Activated T-helper 9 cell treated with anti-CD3 and anti-CD28 coated beads, Interleukin-2, amount 50 U/mL, for 16 hours (primary cell): ENCODE measurements around the gene SLC35A5.

ENCODE experiments used
- DNase-seq: peaks from one replicate; pipeline ENCODE4 v3.0.0-alpha.2; 2020; ENCODE audit warnings: low read depth

SLC35A5 gene

DNA sequence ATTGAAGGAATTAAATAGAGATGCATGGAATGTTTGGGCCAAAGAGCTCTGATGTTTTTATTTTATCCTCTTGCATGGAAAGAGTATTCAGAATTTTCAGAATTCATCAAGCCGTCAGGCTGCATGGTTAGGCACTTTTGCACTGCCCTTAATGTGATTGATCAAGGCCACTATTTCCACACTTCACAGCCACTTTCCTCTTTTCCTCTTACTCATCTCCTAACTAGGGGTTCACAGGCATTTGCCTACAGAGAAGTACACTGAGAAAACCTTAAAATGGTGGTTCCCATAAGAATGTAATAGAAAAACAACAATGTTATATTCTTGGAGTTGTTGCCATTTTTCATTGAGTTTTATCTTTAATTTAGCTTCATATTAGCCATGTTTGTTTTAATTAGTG, 10.9 kb downstream of the SLC35A5 start:
- no peak for DNase-seq

DNA sequence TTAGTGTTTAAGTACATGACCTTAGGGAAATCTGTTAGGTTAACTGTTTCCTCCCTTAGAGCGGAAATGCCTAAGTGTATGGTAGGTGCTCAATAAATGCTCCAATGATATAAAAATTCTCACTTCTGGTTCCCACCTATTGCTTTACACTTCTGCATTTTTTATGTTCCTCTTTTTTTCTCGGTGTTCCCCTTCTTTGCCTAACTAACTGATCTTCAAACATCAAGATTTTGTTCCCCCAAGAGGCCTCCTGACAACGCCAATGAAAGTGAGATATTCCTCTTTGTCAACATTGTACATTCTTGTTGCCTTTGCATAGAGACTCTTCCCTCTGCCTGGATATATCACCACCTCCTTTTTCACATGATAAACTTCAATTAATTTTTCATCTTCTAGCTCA, 17.4 kb downstream of the SLC35A5 start:
- DNase-seq, result no peak

DNA sequence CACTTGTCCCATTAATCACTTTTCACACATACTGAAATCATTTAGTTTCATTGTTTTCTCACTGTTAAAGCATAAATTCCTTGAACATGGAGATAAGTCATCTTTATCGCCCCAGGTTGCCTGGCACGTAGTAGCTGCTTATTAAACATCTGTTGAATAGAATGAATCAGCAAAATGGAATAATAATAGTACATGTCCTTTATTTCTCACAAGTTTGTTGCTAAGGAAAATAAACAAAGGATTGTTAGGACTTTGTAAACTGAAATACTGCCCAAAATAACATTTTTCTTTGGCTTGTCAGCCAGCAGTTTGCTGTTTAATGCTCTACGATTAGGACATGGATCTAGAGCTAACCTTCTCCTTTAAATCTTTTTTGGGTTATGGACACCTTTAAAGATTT, 17.9 kb downstream of the SLC35A5 start:
- no peak for DNase-seq

DNA sequence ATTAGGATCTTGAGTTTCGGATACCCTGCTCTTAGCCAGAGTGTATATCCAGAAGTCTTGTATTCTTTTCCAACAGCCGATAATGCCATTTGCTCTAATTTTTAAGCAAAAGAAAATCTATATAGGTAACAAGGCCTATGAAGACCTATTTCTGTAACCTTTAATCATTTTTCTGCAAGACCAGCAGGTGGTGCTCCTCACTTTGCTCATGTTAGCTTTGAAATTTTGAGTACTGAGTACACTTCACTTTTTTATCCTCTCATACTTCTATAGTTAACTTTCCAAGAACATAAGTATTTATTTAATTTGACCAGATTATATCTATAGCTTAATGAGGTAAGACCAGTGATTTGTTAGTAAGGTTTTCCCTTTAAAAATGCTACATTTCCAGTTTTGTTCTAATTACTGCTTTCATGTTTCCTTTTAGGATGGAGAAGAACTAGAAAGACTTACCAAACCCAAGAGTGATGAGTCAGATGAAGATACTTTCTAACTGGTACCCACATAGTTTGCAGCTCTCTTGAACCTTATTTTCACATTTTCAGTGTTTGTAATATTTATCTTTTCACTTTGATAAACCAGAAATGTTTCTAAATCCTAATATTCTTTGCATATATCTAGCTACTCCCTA, 20.5 kb downstream of the SLC35A5 start:
- DNase-seq, result no peak

DNA sequence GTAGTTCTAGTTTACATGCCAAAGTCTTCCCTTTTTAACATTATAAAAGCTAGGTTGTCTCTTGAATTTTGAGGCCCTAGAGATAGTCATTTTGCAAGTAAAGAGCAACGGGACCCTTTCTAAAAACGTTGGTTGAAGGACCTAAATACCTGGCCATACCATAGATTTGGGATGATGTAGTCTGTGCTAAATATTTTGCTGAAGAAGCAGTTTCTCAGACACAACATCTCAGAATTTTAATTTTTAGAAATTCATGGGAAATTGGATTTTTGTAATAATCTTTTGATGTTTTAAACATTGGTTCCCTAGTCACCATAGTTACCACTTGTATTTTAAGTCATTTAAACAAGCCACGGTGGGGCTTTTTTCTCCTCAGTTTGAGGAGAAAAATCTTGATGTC, 21.3 kb downstream of the SLC35A5 start:
- DNase-seq, result no peak

DNA sequence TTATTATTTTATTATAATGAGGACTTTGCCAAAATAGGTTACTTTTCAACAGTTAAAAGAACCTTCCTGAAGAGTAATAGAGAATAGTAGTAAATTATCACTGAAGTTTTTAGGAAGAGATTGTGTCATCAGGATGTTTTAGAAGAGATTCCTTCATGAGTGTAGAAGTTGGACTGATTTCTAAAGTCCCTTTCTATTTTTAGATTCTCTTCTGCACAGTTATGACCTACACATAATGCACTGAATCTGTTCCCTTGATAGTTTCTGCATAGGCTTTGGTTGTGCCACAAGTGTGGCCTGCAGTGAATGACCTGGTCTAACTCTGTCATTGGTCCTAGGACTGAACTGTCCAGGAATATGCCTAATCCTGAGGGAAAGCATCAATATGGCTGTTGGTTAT, 23.9 kb downstream of the SLC35A5 start:
- DNase-seq, result no peak

DNA sequence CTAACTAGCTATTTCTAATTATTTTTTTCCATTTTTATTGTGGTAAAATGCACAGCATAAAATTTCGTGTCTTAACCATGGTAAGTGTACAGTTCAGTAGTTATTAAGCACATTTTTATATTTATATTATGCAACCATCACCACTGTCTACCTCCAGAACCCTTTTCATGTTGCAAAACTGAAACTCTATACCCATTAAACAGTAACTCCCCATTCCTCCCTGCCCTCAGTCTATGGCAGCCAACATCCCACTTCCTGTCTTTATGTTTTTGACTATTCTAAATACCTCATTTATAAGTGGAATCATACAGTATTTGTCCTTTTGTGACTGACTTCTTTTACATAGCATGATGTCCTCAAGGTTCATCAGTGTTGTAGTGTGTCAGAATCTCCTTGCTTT, 25.5 kb downstream of the SLC35A5 start:
- no peak for DNase-seq

DNA sequence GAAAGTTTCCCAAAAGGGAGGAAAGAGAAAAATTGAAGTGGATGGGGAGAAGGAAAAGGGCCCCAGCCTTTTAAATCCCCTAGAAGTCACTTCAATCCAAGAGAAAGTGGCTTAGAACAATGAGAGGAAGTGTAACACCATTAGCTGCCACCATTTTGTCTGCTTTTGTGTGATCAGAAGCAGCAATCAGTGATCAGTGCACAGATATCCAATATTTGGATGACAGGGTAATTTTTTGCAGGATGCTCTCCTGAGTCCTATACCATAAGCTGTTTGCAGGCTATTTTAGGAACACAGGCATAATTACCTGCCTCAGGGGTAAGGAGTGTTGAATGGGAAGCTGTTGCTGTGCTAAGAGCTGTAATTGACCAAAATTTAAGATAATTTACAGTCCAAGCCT, 31.4 kb downstream of the SLC35A5 start:
- no peak for DNase-seq

DNA sequence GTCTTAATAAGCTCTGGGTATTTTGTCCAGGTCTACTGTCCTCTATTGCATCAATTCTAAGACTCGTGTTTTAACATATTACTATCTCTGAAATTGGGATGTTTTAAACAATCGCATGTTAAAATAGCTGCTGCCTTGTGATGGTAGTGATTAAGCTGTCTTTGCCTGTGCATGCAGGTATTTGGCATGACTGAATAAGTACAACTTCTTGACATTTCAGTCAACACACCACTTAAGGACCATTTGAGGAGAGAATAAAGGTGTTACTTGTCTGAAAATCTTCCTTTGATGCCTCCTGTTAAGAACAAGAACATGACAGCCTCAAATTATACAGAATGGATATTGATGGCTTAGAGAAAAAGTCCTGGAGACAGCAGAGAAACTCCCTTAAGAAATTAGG, 33.0 kb downstream of the SLC35A5 start:
- no peak for DNase-seq

DNA sequence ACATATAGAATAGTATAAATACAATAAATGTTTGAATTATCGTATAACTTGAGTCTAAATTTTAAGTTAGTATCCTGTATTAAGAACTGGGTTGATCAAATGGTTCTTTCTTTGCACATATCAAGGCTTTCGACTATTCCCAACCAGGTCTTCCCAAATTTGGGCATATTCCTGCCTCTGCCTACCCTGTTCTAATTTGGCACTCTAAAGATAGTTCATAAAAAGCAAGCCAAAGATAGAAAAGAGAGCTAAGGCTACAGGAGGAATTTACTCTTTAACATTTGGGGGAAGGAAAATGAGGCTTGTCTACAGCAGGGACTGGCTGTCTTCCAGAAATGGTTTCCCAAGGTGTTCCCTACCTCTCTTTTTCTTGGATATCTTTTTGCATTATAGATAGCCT, 36.1 kb downstream of the SLC35A5 start:
- DNase-seq, result no peak

DNA sequence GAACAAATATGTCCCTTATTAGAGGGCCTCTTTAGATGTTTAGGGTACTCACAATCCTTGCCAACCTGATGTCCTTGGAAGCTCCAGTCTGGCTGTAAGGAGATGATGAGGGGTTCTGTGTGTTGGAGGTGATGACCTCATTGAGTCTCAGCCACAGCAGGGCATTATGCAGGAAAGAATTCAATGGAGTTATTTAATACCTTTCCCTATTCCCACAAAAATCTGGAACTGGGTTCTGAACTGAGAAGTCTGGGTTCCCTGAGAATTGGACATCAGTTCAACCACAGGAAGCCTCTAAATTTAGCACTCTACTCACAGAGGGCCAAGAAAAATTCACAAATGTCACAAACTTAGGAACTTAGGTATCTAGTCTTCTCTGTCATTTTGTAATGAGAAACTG, 36.9 kb downstream of the SLC35A5 start:
- DNase-seq, result no peak

DNA sequence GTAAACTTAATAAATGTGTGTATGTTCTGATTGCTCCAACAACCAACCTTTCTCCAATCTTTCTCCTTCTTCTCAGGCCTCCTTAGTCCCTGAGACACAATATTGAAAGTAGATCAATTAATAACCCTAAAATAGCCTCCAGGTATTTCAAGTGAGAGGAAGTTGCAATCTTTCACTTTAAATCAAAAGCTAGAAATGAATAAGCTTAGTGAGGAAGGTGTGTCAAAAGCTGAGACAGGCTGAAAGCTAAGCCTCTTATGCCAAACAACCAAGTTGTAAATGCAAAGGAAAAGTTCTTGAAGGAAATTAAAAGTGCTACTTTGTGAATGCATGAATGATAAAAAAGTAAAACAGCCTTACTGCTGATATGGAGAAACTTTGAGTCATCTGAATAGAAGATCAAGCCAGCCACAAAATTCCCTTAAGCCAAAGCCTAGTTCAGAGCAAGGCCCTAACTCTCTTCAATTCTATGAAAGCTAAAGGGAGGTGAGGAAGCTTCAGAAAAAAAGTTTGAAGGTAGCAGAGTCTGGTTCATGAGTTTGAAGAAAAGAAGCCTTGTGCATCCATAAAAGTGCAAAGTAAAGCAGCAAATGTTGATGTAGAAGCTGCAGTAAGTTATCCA, 40.5 kb downstream of the SLC35A5 start:
- no peak for DNase-seq

DNA sequence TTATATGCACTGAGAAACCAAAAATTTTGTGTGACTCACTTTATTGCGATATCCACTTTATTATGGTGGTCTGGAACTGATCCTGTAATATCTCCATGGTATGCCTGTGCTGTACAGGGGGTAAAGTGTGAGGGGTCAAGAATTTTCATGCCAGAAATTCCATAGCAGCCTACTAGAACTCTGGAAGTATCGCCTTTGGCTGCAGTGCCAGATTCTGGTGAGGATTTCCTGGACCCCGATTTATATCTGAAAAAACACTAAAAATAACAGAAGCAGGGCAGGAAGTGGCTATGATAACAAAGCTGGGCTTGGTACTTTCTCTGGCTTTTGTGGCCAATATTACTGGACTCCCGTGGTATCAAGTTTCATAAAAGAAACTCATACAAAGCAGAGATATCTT, 42.7 kb downstream of the SLC35A5 start:
- no peak for DNase-seq

DNA sequence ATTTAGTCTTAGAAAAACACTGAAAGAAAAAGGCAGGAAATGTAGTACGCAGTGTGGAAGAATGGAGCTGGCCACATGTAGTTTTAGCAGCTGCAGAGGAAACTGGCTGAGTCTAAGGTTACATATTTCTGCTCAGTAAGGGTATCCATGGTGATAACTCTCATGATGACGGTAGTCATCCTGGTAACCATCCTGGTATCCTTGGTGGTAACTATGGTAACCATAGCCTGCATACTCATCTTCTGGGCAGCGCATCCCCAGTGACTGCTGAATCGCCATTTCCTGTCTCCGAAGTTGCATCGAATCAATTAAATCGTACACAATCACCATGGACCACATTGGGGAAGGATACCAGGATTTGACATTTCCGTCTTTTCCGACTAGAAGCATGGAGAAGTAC, 43.4 kb downstream of the SLC35A5 start:
- no peak for DNase-seq

DNA sequence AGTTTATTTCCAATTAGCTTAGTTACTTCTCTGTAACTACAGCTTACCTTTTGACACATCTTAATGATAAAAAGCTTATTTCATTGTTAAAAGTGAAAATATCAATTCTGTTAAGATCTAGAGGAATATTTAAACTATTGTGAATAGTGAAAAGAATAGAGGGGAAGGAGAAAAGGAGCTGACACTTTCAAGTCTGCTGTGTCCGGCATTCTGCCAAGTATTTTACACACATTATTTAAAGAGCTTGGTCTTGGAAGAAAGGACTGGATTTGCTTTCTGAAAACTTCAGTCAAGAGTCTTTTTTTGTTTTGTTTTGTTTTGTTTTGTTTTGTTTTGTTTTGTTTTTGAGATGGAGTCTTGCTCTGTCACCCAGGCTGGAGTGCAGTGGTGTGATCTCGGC, 44.3 kb downstream of the SLC35A5 start:
- DNase-seq, result no peak

DNA sequence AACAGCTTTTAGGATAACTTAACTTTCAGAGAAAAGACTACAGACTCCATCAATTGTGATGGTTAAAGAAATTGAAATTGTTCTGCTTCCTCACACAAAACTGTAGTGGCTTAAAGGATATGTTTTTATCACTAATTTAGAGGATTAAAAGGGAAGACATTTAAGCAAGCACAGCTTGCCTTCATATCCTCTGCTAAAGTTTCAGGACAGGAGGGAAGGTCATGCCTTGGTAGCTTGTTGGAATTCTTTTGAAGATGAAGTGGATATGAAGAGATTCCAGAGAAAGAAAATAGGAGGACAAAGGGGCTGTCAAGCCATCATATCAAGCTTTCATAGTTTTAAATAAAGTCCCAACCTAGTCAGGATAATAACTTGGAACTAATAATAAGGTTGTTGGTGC, 46.0 kb downstream of the SLC35A5 start:
- DNase-seq, result no peak

DNA sequence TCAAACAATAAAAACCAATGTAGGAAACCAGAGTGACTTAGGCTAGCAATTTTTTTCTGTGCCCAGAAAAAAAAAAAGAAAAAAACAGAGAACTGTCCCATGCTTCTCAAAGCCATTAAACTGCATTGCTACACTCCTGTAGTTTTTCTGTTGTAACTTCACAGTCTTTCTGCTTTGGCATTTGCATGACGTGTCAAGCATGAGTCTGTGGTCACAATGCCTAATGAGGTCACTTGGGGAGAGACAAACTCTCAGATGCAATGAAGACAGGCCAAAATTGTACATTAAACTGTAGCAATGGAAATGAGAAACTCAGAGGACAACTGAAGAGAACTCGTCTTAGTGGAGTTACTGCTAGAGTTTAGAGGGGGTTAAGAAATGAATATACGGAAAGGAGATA, 48.3 kb downstream of the SLC35A5 start:
- no peak for DNase-seq

DNA sequence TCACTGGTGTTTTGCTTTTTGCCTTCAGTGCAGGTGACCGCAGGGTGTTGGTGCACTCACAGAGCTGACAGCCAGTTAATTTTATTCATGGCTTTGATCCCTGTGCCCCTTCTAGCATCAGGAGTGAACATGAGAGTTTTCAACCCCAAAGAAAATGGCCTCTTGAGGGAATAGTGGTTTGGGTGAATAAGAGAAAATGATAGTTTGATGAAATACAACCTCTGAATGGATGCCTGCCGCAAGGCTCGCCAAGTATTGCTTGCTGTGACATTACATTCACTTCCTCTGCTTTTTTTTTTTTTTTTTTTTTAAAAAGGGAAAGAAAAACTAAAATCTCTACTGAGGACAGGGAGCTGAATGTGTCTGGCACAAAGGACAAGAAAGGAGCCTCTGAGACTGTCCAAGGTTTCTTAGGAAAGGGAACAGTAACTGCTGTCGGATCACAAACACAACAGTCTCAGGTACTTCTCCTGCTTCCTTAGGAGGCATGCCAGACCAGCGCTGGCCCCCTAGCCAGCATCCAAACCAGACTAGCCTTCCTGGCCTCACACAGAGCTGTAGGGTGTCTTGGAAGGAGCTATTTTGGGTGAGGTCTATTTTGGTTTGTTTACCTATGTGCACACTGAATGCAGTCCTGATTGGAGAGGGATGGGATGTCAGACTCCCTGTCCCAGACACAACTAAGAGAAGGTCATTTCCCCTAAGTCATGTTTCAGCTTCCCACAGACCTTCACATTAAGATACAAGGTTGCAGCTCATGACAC, 50.1 kb downstream of the SLC35A5 start:
- no peak for DNase-seq

DNA sequence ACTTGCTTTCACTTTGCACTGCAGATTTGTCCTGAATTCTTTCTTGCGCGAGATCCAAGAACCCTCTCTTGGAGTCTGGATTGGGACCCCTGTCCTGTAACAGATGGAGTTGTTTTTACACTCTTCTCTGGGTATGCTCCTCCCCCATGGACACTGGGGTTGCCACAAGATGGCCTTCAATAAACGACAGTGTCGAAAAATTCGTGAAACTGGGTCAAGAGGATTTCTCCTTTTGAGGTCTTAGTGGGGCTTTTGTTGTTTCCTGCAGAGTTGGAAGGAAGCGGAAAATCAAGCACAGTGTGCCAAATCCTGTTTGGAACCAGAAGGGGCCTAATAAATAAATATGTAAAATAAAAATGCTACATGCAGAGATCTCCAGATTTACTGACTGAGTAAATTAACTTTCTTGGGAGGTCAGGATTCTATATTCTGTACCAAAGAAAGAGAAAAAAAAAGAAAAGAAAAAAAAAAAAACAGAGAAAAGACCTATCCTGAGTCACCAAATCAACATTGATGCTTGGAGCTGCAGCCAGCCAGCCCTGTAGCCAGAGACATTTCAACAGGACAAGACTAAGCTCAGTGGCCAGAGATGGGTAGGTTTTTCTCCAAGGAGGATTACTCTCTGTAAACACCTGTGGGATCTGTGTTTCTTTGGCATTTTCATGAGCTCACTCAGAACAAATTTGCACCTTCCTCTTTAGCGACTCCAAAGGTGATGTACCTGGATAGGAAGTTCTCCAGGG, 54.3 kb downstream of the SLC35A5 start:
- no peak for DNase-seq

DNA sequence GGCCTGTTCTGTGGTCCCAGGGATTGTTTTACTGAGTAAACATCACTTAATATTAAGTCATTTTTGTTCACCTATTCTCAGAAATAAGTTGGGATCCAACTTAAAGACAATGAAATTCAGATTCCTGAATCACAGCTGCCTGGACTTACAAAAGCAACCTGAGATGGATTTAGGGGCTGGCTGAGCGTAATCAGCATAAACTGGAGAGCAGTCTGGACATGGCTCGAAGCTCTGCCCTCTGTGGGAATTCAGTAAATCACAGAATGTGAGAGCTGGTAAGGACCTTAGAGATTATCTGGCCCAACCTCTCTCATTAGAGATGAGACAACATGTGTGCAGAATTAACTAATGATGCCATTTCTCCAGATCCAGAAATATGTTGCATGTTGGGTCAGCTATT, 55.4 kb downstream of the SLC35A5 start:
- DNase-seq, result no peak

DNA sequence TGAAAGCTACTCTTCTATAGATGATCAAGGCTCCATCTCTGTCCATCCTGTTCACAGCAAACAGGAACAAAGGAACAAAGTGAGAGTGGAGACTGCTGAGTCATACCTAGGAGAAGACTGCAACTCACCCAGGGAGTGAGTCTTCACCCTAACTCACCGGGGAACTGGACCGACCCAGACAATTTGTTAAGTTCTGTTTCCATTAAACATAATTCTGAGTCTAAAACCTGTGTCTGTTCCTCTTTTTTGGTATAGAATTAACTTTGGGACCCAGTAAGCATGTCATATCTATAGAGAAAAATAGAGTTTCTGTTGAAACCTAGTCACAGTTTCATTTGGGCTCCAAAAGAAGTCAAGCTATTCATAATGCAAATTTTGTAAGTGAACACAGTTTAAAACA, 57.5 kb downstream of the SLC35A5 start:
- no peak for DNase-seq

DNA sequence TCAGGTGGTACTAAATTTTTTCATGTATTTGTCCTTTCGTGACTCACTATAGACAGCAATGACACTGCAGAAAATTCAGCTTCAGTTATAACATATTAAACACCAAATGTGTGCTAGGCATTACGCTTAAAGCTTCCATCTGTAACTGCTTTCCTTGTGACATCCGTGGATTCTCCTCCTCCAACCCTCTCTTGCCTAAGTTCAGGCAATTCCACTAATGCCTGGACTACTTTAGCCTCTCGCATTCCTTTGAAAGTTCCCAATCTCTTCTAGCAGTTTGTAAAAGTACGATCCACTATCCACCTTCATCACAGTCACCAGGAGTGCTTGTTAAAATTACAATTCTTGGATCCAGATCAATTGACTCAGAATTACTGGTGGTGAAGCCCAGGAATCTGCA, 61.4 kb downstream of the SLC35A5 start:
- DNase-seq, result no peak

DNA sequence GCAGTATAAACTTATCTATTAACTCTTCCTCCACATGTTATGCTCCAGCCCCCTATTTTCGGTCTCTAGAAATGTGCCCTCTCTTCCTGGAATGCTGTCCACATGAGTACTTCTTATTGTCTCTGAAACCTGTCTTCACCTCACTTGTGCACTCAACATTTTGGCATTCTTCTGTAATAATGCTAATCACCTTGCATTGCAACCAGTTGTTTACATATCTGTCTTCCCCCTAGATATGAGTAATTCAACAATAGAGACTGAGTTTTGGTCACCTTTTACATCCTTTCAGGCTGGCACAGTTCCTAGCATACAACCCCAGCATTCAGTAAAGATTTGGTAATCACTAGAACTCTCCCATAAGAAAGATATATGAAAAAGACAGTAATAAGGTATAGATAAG, 61.9 kb downstream of the SLC35A5 start:
- no peak for DNase-seq
